Endometrium (tissue), 2 donors: ENCODE results near the gene NLRP14.

Experiments used
- FAIRE-seq: peaks from 2 replicates; lab custom pipeline; 2012; peaks lifted over from hg19 to GRCh38; lab: Jason Lieb, UNC
- donor health status: control.
- donor health status: control.

Gene NLRP14

DNA sequence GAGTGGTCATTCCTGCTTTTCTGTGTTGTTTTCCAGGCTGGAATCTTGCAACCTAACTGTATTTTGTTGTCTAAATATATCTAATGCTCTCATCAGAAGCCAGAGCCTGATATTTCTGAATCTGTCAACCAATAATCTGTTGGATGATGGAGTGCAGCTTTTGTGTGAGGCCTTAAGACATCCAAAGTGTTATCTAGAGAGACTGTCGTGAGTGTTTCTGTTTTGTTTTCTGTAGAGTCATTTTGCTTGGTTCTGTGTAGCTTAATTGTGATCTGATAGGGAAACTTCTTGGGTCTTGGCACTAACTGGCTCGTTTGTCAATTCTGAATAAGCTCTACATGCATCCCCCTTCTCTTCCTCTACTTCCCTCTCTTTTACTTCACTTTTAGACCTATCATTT is 37.4 kb downstream of the NLRP14 start:
- no peak for FAIRE-seq

DNA sequence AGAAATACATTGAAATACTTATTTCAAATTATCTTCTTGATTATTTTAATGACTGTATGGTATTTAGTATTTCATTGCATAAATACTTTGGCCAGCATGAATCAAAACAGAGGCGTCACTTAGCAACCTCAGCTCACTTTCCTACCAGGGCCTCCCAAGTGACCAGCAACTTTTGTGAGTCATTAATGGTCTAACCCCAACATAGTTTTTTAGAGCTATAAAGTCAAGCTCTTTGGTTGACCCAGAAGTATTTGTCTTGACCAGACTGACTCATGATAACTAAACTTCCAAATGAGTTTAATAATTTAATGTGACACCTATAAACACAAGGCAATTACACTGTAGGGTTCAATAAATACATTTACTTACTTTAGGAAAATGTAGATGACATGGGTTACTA is 40.6 kb downstream of the NLRP14 start:
- no peak for FAIRE-seq

DNA sequence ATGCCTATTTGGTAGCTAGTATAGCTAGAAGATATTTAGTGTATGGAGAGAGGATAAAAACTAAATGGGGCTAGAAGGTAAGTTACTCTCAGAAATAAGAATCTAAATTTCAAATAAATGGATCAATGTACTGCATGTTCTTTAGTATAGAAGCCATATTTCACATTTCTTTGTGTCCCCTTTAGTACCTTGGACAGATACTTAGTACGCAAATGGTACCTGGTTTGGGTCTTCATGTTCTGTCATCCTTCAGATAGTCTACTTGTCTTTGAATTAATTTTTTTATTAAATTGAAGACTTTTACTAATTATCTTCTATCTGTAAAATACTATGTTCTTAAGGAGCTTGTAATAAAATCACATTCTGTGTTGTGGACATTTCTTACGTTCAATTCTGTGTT is 42.3 kb downstream of the NLRP14 start:
- no peak for FAIRE-seq

DNA sequence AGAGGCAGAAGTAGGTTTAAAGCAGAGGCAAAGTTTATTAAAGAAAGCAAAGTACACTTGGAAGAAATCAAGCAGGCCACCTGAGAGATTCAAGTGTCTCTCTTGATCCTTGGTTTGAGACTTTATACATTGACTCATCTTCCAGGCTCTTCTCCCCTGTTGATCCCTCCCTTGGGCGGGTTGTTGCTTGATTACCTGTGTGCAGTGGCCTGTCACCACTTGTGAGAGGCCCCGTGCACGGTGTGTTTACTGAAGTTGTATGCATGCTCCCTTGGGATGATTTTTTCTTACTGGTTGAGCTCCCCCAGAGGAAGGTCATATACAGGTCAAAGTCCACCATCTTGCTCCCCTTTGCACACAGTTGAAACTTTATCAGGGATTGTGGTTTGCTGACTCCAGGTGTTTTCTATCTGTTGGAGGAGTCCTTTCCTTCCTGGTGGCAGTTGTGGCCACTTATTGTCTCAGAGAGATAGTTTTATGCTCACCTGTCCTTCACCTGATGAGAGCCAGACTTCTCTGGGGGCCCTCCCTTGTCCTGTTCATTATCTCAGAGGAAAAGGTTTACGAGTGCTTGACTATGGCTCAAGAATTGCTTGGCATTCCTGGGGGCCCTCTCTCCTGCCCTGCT is 52.2 kb downstream of the NLRP14 start:
- no peak for FAIRE-seq

DNA sequence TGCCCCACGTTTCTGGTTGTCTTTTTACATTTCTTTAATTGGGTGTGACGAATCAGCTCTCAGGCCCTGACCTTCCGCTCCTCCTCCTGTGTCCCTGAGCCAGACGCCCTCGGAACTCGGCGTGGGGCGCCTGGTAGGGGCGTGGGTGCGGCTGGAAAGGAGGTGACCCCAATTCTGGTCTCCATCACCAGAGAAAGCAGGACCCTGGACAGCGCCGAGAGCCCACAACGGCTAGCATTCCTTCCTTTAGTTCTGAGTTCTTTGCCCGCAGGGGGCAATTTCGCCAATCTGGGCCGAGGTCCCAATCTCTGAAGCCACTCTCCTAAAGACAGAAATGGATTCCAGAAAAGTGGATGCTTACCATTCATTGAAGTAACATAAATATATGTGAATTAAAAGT is 56.8 kb downstream of the NLRP14 start:
- no peak for FAIRE-seq

DNA sequence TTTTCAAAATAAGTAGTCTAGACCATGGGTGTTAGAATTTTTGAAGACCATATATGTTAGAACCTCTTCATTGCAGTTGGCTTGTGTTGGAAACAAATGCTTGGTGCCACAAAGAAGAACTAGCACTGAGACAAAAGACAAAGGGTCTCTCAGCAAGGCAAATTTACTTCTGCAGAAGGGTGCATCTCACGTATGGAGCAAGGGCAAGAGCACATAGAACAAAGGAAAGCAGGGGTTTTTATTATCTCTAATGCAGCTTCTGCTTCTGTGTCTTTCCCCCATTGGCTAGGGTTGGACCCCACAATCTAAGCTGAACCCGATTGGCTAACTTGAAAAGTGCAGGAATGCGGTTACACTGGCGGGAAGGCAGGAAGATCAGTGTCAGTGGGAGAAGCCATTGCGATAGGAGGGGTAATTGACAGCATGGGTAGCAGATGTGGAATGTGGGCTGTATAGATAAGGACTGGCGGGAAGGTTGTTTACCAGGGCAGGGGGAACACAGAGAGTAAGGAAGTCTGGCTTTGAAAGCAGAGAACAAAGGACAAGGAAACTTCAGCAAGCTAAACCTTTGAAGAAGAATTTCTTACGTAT is 59.4 kb downstream of the NLRP14 start:
- no peak for FAIRE-seq

DNA sequence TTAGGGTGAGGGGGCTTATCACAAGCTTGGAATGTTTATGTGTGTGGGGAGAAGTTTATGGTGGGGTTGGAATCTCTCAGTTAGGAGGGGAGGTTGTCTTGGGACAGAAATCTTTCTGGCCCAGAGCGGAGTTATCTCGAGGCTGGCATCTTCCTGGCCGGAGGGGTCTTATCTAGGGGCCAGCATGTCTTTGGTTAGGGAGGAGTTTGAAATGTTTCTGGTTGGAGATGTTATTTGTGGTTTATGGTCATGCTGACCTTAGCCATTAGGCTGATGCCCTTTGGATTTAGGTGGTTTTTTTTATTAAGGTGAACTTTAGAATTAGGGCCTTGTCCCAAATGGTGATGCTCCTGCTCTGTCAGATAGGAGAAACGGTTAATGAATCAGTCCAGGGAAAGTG is 60.6 kb downstream of the NLRP14 start:
- FAIRE-seq: no peak

DNA sequence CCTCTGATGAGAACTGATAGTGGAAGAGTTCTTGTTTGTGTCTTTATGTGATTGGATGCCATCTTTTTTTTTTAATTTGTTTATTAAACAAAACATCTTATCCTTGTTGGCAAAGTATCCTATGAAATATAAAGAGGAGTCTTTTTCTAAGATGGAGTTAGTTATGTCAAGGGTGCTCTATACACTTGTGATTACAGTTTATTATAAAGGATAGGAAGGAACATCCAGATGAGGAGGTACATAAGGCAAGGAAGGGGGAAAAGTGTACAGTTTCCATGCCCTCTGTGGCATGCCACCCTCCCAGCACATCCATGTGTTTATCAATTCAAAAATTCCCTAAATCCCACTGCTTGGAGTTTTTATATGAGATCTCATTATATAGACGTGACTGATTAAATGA is 61.2 kb downstream of the NLRP14 start:
- no peak for FAIRE-seq

DNA sequence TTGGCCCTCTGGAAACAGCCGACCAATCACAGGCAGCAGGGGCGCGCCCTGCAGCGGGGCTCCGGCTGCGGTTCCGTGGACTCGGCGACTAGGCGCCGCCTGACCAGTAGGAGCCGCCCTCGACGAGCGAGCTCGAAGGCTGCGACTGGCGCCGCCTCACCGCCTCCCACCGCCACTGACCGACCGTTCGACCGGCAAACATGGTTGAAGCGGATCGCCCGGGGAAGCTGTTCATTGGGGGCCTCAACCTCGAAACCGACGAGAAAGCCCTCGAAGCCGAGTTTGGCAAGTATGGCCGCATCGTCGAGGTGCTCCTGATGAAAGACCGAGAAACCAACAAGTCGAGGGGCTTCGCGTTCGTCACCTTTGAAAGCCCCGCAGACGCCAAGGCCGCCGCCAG is 68.6 kb downstream of the NLRP14 start, which contains the start of gene RBMXL2:
Gene RBMXL2 (plus strand): TSS at position 78 of the 400 bp plus-strand sequence. CDS start 123 bp downstream, at position 201.
- FAIRE-seq: no peak

DNA sequence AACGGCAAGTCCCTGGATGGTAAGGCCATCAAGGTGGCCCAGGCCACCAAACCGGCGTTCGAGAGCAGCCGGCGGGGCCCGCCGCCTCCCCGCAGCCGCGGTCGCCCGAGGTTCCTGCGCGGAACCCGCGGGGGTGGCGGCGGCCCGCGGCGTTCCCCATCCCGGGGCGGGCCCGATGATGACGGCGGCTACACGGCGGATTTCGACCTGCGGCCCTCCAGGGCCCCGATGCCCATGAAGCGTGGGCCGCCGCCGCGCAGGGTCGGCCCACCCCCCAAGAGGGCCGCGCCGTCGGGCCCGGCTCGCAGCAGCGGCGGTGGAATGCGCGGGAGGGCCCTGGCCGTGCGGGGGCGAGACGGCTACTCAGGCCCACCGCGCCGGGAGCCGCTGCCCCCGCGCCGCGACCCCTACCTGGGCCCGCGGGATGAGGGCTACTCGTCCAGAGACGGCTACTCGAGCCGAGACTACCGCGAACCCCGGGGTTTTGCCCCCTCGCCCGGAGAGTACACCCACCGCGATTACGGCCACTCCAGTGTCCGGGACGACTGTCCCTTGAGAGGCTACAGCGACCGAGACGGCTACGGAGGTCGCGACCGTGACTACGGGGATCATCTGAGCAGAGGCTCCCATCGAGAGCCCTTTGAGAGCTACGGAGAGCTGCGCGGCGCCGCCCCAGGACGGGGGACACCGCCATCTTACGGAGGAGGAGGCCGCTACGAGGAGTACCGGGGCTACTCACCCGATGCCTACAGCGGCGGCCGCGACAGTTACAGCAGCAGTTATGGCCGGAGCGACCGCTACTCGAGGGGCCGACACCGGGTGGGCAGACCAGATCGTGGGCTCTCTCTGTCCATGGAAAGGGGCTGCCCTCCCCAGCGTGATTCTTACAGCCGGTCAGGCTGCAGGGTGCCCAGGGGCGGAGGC is 69.3 kb downstream of the NLRP14 start:
- FAIRE-seq: no peak

DNA sequence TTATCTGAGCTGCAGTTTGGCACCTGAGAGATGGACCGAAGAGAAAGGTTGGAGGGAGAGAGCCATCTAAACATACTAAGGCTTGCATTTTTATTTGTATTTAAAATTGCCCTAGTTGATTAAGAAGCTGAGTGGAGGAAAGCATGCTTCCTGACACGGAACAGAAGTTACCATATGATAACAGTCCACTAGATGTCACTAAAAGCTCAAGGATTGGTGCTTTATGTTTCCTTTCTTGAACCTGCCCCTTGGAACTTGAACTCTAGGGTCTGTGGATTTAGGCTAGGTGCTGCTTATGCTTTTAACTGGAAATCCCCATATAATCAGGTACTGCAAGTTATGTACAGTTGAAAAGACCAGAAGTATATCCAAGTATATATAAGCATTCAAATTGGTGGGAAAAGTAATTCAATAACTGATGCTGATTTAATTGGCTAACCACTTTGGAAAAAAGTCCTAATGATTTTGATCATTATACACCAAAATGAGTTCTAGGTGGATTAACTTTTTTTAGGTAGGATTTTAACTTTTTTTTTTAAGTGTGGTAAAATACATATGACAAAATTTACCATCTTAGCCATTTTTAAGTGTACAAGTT is 78.1 kb downstream of the NLRP14 start:
- FAIRE-seq: peak; percentile 15

DNA sequence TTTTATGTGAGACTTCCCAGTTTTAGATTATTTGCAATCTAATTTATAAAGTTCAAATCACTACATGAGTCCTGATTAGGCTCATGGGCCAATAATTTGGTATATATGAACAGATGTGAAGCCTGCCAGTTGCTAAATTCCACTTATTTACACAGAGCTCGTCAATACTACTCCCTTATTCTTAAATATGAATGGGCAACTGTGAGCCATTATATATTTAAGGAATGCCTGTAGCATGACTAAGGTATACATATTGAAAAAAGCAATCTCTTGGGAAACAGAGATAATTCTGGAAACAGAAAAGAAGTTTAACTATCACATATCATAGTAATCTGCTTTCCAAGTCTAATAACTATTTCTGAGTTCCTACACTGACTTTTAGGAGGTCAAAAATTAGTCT is 95.5 kb downstream of the NLRP14 start:
- FAIRE-seq: no peak

DNA sequence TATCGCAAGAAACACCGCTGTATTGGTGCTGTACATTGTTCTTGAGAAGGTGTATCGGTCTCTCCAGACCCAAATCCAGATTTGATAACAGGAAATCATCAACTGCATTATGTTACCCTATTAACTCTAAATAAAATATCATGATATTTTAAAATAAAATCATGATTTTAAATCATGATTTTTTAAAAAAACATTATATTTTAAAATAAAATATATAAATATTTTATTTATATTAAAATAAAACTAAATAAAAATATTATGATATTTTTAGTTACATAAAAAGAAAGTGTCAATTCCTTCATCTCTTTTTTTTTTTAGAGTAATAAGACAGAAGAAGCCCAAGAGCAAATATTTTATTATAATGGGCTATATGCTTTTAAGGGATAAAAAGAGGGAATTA is 96.1 kb downstream of the NLRP14 start:
- peak; percentile 12 for FAIRE-seq
